NCI-H82 (cell line): ENCODE measurements around the gene ADAM17.

Experiments
- DNase-seq: peaks from one replicate; lab custom pipeline; 2025; lab: John Stamatoyannopoulos, UW

The ADAM17 gene

GRCh38 chr2:9471206-9471605, 84.4 kb downstream of the ADAM17 start:
- DNase-seq = no peak

DNA sequence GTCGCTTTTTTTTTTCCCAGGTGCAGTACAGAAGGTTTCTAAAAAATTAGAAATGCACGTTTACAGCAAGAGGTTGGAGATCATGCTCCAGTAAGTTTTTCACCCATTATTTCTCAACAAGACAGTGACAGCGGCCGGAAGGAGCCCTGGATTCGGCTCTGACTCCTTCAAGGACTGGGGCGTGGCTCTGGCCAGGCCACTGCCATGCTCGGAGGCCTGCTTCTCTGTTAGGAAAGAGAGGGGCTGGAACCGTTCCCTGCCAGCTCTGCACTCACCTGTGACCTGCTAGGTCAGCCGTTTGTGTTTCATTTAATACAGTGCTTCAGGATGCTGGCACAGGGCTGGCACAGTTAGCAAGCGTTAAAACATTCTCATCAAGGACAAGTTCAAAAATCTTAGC, 87.9 kb downstream of the ADAM17 start:
- no peak for DNase-seq

- DNase-seq = no peak
These were observed 89.4 kb downstream of the ADAM17 start for GRCh38 chr2:9466147-9466683.

DNA sequence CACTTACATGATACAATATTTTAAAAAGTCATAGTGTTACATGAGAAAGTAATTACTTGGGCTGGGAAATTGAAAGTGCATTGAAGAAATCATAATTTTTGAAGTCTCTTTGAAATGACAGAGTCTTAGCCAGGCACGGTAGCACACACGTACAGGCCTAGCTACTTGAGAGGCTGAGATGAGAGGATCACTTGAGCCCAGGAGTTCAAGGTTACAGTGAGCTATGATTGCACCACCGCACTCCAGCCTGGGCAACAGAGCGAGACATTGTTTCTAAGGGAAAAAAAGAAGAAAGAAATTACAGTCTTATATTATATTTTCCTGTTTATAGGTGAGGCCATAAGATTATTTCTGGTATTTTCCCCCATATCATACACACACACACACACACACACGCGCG, 90.5 kb downstream of the ADAM17 start:
- no peak for DNase-seq

- no peak for DNase-seq
These were observed 92.0 kb downstream of the ADAM17 start for GRCh38 chr2:9463698-9464034.

DNA sequence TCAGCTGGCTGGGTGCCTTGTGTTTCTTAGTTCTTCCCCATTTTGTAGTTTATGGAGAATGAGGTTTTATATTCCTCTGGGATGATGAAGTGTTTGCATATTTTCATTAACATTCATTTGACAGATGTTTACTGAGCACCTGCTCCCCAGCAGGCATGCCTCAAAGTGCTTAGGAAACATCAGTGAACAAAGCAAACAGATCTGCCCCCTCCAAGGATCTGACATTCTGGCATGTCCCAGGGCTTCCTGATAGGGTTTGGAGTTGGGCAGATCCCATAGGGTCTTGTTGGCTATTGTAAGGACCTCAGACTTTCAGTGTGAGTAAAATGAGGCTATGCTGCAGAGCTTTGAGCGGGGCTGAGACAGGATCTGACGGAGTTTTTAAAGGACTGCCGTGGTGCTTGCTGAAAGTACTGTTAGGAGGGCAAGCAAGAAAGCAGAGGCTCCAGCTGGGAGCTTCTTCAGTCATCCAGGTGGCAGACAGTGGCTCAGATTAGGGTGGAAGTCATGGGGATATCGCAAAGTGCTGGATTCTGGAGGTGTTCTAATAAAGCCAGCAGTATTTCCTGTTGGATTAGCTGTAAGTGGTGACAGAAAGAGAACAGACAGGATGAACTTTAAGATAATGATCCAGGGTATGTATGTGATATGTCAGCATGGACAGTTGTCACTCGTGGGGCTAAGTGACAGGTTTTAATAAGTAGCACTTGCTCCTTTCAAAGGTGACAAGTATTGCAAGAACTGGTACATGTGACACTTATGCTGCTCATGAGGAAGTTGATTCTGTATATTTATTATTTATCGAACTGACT, 92.5 kb downstream of the ADAM17 start:
- peak; percentile 16 for DNase-seq

DNA sequence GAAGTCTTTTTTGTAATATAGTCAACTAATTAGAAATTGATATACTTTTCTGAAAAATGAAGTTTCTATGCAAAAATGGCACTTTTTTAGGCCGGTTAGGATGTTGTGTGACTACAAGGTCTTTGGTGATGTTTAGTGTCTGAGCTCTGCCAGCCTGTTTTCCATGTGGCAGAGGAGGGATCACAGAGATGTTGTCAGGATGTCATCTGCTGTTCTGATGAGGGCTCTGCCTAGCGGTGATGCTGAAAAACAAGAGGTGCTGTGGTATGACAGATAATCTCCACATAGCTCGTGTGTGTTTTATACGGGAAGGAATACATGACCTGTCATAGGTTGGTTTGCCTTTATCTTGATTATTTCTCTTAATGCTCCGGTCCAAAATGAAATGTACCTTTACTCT, 93.3 kb downstream of the ADAM17 start:
- DNase-seq = no peak

DNA sequence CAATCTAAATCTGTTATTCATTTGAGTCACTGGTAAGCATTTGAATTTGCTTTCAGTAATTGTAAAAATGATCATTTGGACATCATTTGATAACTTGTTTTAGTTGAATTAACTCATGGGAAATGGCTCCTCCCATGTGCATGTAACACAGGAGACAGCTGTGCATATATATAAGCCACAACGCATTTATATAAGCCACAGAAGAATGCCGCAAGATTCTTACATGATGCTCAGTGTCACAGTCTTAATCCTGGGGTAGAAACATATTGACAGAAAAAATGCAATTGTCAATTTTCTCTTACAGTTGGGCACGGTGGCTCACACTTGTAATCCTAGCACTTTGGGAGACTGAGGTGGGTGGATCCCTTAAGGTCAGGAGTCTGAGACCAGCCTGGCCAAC, 94.6 kb downstream of the ADAM17 start:
- DNase-seq = no peak

GRCh38 chr2:9460441-9461017, 95.1 kb downstream of the ADAM17 start:
- no peak for DNase-seq

DNA sequence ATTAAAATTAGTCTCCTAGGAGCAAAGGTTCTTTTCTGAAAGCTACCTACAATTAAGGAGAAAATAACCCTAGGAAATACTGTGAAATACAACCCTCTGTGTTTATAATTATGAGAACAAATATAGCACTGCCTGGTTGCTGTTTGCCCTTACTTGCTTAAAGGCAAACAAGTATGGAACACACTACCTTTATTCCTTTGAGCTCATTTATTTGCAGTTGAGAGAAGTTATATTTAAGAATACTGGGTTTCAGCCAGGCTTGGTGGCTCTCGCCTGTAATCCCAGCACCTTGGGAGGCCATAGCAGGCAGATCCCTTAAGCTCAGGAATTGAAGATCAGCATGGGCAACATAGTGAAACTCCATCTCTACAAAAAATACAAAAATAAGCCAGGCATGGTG, 104.4 kb downstream of the ADAM17 start:
- no peak for DNase-seq

DNA sequence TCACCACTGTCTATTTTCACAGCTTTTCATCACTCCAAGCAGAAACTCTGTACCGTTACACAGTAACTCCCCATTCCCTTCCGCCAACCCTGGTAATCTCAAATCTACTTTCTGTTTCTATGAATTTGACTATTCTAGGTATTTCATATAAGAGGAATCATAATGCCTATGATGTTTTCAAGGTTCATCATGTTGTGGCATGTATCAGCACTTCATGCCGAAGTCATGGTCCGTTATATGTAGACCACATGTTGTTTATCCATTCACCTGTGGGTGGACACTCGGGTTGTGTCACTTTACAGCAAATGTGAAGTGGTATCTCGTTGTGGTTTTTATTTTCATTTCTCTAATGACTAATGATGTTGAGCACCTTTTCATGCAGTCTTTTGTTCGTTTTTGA, 110.5 kb downstream of the ADAM17 start:
- no peak for DNase-seq

GRCh38 chr2:9443526-9443925, 112.1 kb downstream of the ADAM17 start:
- no peak for DNase-seq

GRCh38 chr2:9441556-9441955, 114.1 kb downstream of the ADAM17 start:
- DNase-seq = no peak

- no peak for DNase-seq
These were observed 115.4 kb downstream of the ADAM17 start for GRCh38 chr2:9440058-9440727.

DNA sequence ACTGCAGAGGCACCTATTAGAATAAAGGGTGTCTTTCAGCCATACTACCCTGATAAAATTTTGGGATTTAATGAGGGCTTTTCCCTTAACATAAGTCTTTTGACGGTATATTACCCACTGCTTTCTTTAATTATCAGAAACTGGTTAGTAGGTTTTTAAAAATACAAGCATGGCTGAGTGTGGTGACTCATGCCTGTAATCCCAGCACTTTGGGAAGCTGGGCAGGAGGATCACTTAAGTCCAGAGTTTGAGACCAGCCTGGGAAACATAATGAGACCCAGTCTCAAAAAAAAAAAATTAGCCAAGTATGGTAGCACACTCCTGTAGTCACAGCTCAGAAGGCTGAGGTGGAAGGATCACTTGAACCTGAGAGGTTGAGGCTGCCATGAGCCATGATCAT, 116.1 kb downstream of the ADAM17 start:
- DNase-seq = no peak
